HCT116 (cell line): ENCODE results near the gene VSTM2B. TPM values are rescaled to one million over a fixed set of nuclear protein-coding genes. Genes with fewer than 3 reads are reported as not detected.

Source experiments
- ATAC-seq: fragments of 200-7000 bp; cut with Tn5 transposase; 2 replicates; pipeline ENCODE4 v1.9.1; 2020; ENCODE audit warnings: mild to moderate bottlenecking, moderate library complexity
- Bru-seq: library from RNA; stranded (reverse); fragments of 400-500 nt; gene quantifications from one replicate; lab custom pipeline; 2021; lab: Mats Ljungman, UMichigan
- BruChase-seq, 2 experiments: library from RNA; stranded (reverse); fragments of 400-500 nt; gene quantifications; one replicate each; lab custom pipeline; 2021; lab: Mats Ljungman, UMichigan
- BruUV-seq: library from RNA; stranded (reverse); fragments of 400-500 nt; replicated peaks from 2 replicates; lab custom pipeline; 2021; lab: Mats Ljungman, UMichigan
- CTCF ChIA-PET: fragments of 300-600 bp; sonication (Branson Sonifier 250); formaldehyde crosslinking; loops from one replicate; lab custom pipeline; 2021; ENCODE audit warnings: antibody characterized with exemption; lab: Charles Lee
- POLR2A ChIA-PET: fragments of 300-600, 350-600 bp; sonication (Branson Sonifier 250); formaldehyde crosslinking; loops from one replicate; lab custom pipeline; 2021; ENCODE audit warnings: antibody characterized with exemption; lab: Charles Lee
- RAD21 ChIA-PET, 2 experiments: fragments of 300-600 bp; sonication (Branson Sonifier 250); formaldehyde crosslinking; loops; one replicate each; lab custom pipeline; 2023; ENCODE audit warnings: low total read pairs in 2 of 2; ENCODE audit not compliant: uncharacterized antibody in 2 of 2, unreplicated experiment in 2 of 2, low non-redundant PET in 1 of 2; lab: Charles Lee
- DNase-seq: peaks from one replicate; pipeline ENCODE4 v3.0.0-alpha.2; 2010; ENCODE audit warnings: low read depth, low spot score
- H2AFZ ChIP-seq: fragments of 200-600 bp; shearing (Covaris generic), sonication (generic); 2 replicates; pipeline ENCODE4 v1.6.1; 2017; ENCODE audit warnings: low read depth, mixed run types, mixed read lengths, antibody characterized with exemption, low read length; ENCODE audit not compliant: poor library complexity, severe bottlenecking
- H3K27ac ChIP-seq: 2 replicates; pipeline ENCODE4 v1.5.1; 2012; ENCODE audit warnings: low read depth, low read length
- H3K27me3 ChIP-seq: fragments of 200-600 bp; sonication (generic); 2 replicates; pipeline ENCODE4 v1.6.1; 2016; ENCODE audit warnings: mixed run types, low read length, mixed read lengths; ENCODE audit not compliant: insufficient read depth
- H3K36me3 ChIP-seq, 2 experiments: fragments of 200-500 bp in 1 of 2; fragments of 200-600 bp in 1 of 2; sonication (Bioruptor generic) in 1 of 2; sonication (generic) in 1 of 2; 2 replicates each; pipeline versions ENCODE4 v1.5.1 to v1.6.1; 2014 to 2016; ENCODE audit warnings: low read length in 2 of 2, inconsistent platforms in 1 of 2, mixed read lengths in 1 of 2, mixed run types in 1 of 2; ENCODE audit not compliant: insufficient read depth in 2 of 2, control insufficient read depth in 1 of 2
- H3K4me1 ChIP-seq, 2 experiments: fragments of 200-600 bp in 1 of 2; sonication (generic) in 1 of 2; 2 replicates each; pipeline versions ENCODE4 v1.5.1 to v1.6.1; 2012 to 2017; ENCODE audit warnings: low read length in 2 of 2, inconsistent platforms in 1 of 2, mild to moderate bottlenecking in 1 of 2, mixed read lengths in 1 of 2, mixed run types in 1 of 2, moderate library complexity in 1 of 2; ENCODE audit not compliant: insufficient read depth in 2 of 2, control insufficient read depth in 1 of 2
- H3K4me2 ChIP-seq: fragments of 200-600 bp; sonication (generic); 2 replicates; pipeline ENCODE4 v1.6.1; 2017; ENCODE audit warnings: mixed run types, low read length, mixed read lengths
- H3K4me3 ChIP-seq, 2 experiments: fragments of 200-600 bp in 1 of 2; sonication (generic) in 1 of 2; replicated peaks in 1 of 2; 2 replicates each; pipeline ENCODE4 v1.5.1; 2011 to 2016; ENCODE audit warnings: low read length in 2 of 2, control low read depth in 1 of 2, low read depth in 1 of 2, mild to moderate bottlenecking in 1 of 2, mixed read lengths in 1 of 2, mixed run types in 1 of 2
- H3K79me2 ChIP-seq: fragments of 200-600 bp; sonication (generic); 2 replicates; pipeline ENCODE4 v1.6.1; 2017; ENCODE audit warnings: mild to moderate bottlenecking, mixed run types, low read length, moderate library complexity, mixed read lengths; ENCODE audit not compliant: insufficient read depth
- H3K9ac ChIP-seq: fragments of 200-600 bp; sonication (generic); 2 replicates; pipeline ENCODE4 v1.6.1; 2016; ENCODE audit warnings: low read length, mixed read lengths
- H3K9me2 ChIP-seq: fragments of 200-600 bp; sonication (generic), shearing (Covaris generic); 2 replicates; pipeline ENCODE4 v1.6.1; 2017; ENCODE audit warnings: mixed run types, mild to moderate bottlenecking, moderate library complexity; ENCODE audit not compliant: insufficient read depth
- H3K9me3 ChIP-seq, 2 experiments: fragments of 200-500 bp in 1 of 2; fragments of 200-600 bp in 1 of 2; sonication (Bioruptor generic) in 1 of 2; sonication (generic) in 1 of 2; 2 replicates each; pipeline ENCODE4 v1.6.1; 2014 to 2017; ENCODE audit warnings: low read length in 2 of 2, mixed read lengths in 2 of 2, inconsistent platforms in 1 of 2, low read depth in 1 of 2, mild to moderate bottlenecking in 1 of 2, mixed run types in 1 of 2, moderate library complexity in 1 of 2; ENCODE audit not compliant: control insufficient read depth in 1 of 2, insufficient read depth in 1 of 2
- H4K20me1 ChIP-seq: fragments of 200-600 bp; sonication (generic), shearing (Covaris generic); 2 replicates; pipeline ENCODE4 v1.6.1; 2017; ENCODE audit warnings: mixed run types, mild to moderate bottlenecking, moderate library complexity; ENCODE audit not compliant: insufficient read depth
- CEBPB ChIP-seq: IDR thresholded peaks from 2 replicates; pipeline ENCODE4 v1.6.1; 2012; ENCODE audit warnings: low read depth
- EGR1 ChIP-seq: IDR thresholded peaks from 2 replicates; pipeline ENCODE4 v1.6.1; 2012; ENCODE audit warnings: low read depth
- FOSL1 ChIP-seq: IDR thresholded peaks from 2 replicates; pipeline ENCODE4 v1.6.1; 2012; ENCODE audit warnings: low read depth
- POLR2AphosphoS5 ChIP-seq: IDR thresholded peaks from 2 replicates; pipeline ENCODE4 v1.6.1; 2011; ENCODE audit warnings: mild to moderate bottlenecking, low read depth, low read length, moderate library complexity
- SIN3A ChIP-seq: IDR thresholded peaks from 2 replicates; pipeline ENCODE4 v1.6.1; 2012; ENCODE audit warnings: low read depth
- SP1 ChIP-seq: IDR thresholded peaks from 2 replicates; pipeline ENCODE4 v1.6.1; 2012; ENCODE audit warnings: low read depth
- YY1 ChIP-seq: IDR thresholded peaks from 2 replicates; pipeline ENCODE4 v1.6.1; 2011; ENCODE audit warnings: low read length, low read depth, moderate library complexity, mild to moderate bottlenecking; ENCODE audit not compliant: insufficient replicate concordance; ENCODE audit errors: extremely low read depth
- ZBTB33 ChIP-seq: IDR thresholded peaks from 2 replicates; pipeline ENCODE4 v1.6.1; 2011; ENCODE audit warnings: mild to moderate bottlenecking, low read length, moderate library complexity; ENCODE audit not compliant: insufficient replicate concordance; ENCODE audit errors: extremely low read depth
- intact Hi-C: fragments of 100-400 bp; cut with micrococcal nuclease; formaldehyde crosslinking; loops from 2 replicates; pipeline ENCODE4 v1.10.0; 2022
- long read RNA-seq: library from polyadenylated mRNA; unstranded; transcript quantifications from one replicate; pipeline ENCODE4 v2.0.0, GENCODE V29; 2021; ENCODE audit not compliant: unreplicated experiment
- polyA plus RNA-seq: library from polyadenylated mRNA; unstranded; fragments of >200 nt; gene quantifications from 2 replicates; pipeline ENCODE4 v1.2.1, GENCODE V29; 2012; ENCODE audit warnings: missing spikeins
- total RNA-seq: library from RNA; stranded (reverse); gene quantifications from one replicate; pipeline ENCODE4 v1.2.1, GENCODE V29; 2021; ENCODE audit not compliant: unreplicated experiment

VSTM2B gene
- total RNA-seq: not detected
- polyA plus RNA-seq: not detected in 2 replicates
- not detected for Bru-seq, nascent RNA
- not detected for BruChase-seq, experiment 1, labeled RNA remaining after a 6-hour chase
- BruChase-seq, experiment 2, labeled RNA remaining after a 2-hour chase: not detected
- long read RNA-seq: 0 reads

GRCh38 chr19:29525901-29526729, at the start of gene VSTM2B:
Gene VSTM2B (plus strand): TSS chr19:29525994. CDS start chr19:29526584, 590 bp downstream.
- H3K9me3 ChIP-seq: no peaks in the 10 kb centered on the region
- ChIA-PET RAD21 (no interaction called here), POLR2A (no interaction called here)
- no peaks in the 10 kb centered on the region for H3K9me2 ChIP-seq
- intact Hi-C loops: loop anchor here (5.0 kb wide), 1 partner anchor 59 kb away; no protein-coding TSS in a partner anchor
- H4K20me1 ChIP-seq: no peaks in the 10 kb centered on the region
- peaks cover 0 to 8% of the 10 kb centered on the region in 2 experiments; a peak in 1 of 4 replicates for H3K4me1 ChIP-seq
- BruUV-seq: no TSS peak
- TF ChIP-seq ZBTB33 (no peak), YY1 (no peak), SIN3A (no peak), SP1 (no peak), POLR2AphosphoS5 (no peak), FOSL1 (no peak), CEBPB (no peak), EGR1 (no peak)
- TF ChIP-seq, all 23 proteins: peak for 0
- no peak within 1 kb of the TSS for H3K27ac ChIP-seq
- no peak within 1 kb of the TSS for H3K4me3 ChIP-seq
- no peaks in the 10 kb centered on the region for H3K79me2 ChIP-seq
- CTCF ChIA-PET: no interaction called here
- no peak for ATAC-seq
- H3K9ac ChIP-seq: no peak within 1 kb of the TSS
- no peak within 1 kb of the TSS for H2AFZ ChIP-seq
- no peak within 1 kb of the TSS for H3K4me2 ChIP-seq
- no peak for DNase-seq
- no peaks in the 10 kb centered on the region for H3K36me3 ChIP-seq
- H3K27me3 ChIP-seq: peaks cover 16% of the 10 kb centered on the region; the same call in 1 of the 2 replicates
